HG03520 (cell line): ENCODE data around the gene OPN1SW.

Source experiments
- ATAC-seq: cut with Tn5 transposase; IDR thresholded peaks from one replicate; pipeline ENCODE4 v1.9.1; 2021; ENCODE audit warnings: mild to moderate bottlenecking, moderate library complexity; ENCODE audit not compliant: unreplicated experiment

Gene OPN1SW

DNA sequence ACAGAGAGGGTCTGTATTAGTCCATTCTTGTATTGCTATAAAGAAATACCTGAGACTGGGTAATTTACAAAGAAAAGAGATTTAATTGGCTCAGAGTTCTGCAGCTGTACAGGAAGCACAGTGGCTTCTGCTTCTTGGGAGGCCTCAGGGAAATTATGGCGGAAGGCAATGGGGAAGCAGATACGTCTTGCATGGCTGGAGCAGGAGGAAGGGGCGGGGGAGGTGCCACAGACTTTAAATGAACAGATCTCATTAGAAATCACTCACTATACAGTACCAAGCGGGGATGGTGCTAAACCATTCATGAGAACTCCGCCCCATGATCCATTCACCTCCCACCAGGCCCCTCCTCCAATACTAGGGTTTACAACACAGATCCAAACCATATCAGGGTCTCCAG lies 40.2 kb downstream of the OPN1SW start:
- no peak for ATAC-seq

DNA sequence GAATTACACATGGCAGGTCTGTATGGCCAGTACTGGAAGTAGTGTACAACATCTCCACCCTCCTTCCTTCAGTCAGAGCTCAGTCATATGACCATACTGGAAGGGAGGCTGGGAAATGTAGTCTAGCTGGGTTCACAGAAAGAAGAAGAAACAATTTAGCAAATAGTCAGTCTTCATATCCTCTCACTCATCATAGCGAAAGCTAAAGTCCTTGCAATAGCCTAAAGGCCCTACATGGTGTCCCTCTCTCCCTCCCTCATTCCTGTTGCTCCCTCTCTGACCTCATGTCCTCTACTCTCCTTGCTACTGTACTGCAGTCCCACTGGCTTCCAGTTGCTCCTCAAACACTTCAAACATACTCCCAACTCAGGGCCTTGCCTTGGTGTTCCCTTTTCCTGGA lies 40.7 kb downstream of the OPN1SW start:
- ATAC-seq: no peak

DNA sequence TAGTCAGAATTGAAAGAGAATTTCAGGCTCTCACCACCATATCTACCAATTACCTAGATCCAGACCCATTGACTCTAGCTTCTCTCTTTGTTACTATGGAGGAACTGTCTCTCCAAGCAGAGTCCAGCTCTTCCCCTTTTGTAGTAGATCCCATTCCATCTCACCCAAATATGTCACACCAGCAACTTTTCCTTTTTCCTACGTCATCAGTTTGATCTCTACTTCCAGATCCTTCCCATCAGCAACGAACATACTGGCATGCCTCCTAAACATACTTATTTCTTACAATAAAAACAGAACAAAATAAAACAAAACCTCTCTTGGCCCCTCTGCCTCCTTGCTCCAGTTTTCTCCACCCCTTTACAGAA lies 42.3 kb downstream of the OPN1SW start:
- no peak for ATAC-seq

DNA sequence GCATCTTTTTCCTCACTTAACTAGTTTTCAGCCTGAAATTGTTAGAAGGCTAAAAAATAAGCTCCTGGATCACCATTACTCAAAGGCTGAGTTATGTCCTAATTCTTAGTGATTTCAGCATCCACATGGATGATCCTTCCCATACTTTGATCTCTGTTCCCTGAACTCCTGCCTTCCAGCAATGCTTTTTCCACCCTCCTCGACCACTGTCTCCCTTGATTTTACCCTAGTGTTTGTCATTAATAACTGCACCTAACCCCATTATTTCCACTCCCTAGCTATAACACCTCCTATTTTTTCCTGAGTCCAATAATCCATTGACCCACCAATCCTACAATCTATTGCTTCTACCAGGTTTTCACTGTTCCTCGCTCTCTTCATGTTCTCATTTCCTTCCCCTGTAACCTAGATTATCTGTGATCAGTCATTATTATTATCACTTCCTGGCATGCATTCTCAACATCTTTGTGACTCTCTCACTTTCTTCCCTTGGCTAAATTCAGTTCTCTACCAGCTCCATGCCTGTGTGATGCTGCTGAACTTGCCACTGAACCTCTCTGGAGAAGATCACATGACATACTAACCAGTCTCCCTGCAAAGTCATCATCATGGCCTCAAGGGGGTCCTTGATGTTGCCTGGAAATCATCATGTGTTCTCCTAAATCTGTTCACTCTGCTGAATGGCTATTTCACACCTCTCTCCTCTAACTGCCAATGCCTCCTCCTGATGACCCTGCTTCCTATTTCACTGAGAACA lies 42.9 kb downstream of the OPN1SW start:
- ATAC-seq: no peak

DNA sequence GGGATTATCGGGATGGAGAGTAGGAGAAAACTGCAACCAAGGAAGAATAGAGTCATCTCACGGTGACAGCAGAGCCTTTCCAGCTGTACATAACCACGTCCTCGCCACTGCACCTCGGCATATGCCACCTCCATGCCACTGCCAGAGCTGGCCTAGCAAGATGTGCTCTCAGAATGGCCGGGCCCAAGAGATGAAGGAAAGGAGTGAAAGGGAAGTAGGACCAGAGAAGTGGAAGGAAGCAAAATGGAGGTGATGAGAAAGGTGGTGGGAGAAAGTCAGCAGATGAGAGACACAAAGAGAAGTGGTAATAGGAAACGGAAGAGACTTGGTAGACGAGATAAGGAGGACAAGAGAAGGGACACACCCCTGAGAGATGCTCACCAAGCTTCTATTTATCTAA lies 44.4 kb downstream of the OPN1SW start:
- ATAC-seq: no peak

DNA sequence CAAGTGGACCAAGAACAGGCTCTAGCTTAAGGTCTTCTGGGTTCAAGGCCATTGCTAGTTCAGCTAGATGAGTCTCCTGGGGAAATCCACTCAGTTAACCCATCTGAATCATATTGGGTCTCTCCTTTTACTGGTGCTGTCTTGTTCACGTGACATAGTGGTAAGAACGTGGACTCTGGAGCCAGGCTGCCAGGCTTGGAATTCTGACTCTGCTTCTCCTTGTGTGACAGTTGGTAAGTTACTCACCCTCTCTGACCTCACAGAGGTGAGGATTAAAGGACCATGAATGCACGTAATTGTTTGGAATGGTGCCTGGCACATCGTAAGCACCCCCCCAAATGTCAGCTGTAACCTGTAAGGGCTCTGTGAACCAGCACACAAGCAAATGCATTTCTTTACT lies 46.1 kb downstream of the OPN1SW start:
- no peak for ATAC-seq

DNA sequence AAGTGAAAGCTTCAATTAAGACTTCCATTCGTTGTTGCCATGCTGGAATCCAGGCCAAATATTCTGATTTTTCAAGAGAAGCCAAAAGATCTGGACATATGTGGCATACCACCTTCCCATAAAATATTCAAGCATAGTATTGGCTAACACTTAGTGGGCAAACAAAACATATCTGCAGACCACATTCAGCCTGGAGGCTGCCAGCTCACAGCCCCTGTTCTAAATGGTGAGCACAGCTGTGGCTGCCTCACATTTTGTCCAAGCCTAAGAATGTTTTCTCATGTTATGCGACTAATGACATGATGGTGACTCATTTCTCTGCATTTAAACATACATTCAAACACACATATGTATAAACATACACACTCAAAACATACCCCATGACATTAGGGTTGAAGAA lies 47.0 kb downstream of the OPN1SW start:
- ATAC-seq: no peak

DNA sequence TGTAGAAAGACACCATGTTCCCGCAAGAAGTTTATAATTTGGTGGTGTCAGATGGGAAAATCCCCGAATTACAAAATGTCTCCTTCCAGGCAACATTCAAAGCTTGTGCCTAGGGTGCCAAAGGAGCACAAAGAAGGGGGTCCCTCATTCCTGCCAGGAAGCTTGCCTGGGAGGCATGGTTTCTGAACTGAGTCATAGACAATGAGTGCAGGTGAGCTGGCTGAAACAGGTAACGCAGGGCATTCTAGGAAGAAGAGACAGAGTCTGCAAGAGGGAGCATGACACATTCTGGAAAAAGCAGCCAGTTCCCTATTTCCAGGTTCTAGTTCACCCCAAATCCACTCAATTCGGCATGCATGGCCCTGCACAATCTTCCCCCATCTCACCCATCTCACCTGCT lies 48.4 kb downstream of the OPN1SW start:
- no peak for ATAC-seq

DNA sequence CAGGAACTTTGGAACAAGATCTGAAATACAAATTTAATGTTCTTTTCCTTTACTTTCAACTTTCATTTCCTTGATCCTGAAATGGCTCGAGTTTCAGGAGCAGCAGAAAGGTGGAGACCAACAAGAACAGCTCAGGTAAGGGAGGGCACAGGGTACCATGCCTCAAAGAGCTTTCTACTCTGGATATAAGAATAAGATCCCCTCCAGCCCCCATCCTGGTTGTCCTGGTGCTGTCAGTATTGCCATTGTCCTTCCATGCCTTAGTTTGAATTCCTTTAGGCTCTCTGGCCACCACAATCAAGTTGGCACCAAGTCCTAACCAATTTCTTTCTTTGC lies 48.9 kb downstream of the OPN1SW start:
- ATAC-seq: no peak

DNA sequence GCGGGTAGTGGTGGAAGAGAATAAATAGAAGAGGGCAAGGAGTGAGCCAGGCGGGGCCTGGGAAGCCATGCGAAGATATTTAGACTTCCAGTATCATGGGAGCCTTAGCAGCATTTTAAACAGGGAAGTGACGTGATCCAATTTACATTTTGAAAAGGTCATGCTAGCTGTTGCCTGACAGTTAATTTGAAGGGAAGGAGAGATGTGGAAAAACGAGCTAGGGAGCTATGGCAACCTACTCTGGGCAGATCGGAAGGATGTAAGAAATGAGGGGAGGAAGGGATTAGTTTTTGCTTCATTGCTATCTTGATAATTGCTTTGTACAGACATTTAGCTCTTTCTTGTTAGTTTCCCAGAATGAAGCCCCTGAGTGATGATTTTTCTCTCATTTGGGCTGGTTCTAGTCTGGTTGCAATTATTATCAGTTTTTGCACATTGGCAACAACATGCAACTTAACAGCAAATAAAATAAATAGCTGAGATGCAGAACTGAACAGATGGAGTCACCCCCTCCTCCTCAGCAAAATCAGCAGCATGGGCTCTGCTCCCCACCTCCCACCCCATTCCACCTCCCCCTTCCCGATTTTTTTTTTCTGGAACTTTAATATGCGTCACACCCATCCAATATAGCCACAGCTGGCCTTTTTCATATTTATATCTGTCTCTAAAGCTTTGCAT lies 49.4 kb downstream of the OPN1SW start:
- ATAC-seq: no peak

DNA sequence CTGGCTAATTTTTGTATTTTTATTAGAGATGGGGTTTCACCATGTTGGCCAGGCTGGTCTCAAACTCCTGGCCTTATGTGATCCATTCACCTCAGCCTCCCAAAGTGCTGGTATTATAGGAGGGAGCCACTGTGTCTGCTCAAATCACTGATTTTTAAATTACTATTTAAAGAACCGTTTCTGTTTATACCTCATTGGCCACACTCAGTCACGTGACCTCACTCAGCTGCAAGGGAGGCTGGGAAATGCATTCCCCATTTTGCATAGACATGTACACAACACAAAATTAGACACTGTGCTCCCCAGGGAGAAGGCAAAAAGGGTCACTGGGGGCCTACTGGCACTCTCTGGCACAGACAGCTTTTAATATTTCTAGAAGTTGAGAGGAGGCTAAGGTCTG lies 50.1 kb downstream of the OPN1SW start:
- no peak for ATAC-seq

DNA sequence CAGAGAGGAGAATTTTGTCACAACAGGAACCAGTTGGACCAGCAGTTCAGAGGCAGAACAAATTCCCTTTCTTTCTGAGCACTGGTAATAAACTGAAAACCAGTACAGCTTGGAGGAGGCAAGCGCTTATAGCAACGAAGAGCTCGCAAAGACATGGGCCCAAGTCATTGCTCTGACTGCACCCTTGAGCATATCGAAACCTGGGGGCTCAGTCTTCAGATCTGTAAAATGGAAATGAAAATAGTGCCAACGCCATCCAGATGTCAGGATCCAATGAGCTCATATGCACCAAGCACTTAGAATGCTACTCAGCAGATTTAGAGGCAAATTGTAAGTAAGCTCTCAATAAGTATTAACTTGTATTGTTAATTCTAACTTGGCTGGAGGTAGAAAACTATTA lies 50.9 kb downstream of the OPN1SW start:
- no peak for ATAC-seq
